HL-60/S4 treated with phorbol 12-myristate 13-acetate at 8.2 ng/mL for 4 days and 3 days (cell line): ENCODE measurements around the gene ADAMTS14.

Source experiments
- in situ Hi-C: fragments of 300-500 bp; cut with MboI; formaldehyde crosslinking; loops from 2 replicates; pipeline ENCODE4 v1.15.0; 2022; ENCODE audit warnings: low sequenced_read_pairs

ADAMTS14 gene

GRCh38 chr10:70779511-70780369 is 107.4 kb downstream of the ADAMTS14 start:
- in situ Hi-C loops = no loop called here

- in situ Hi-C loops = no loop called here
These were observed 108.1 kb downstream of the ADAMTS14 start for GRCh38 chr10:70780370-70780760.

GRCh38 chr10:70780772-70781171 is 108.5 kb downstream of the ADAMTS14 start:
- in situ Hi-C loops = no loop called here

- in situ Hi-C loops = no loop called here
These were observed 109.2 kb downstream of the ADAMTS14 start for GRCh38 chr10:70781461-70782051.

GRCh38 chr10:70782086-70782745 is 109.9 kb downstream of the ADAMTS14 start:
- in situ Hi-C loops = no loop called here

GRCh38 chr10:70782746-70783680 is 110.7 kb downstream of the ADAMTS14 start:
- in situ Hi-C loops = no loop called here

GRCh38 chr10:70784016-70784415 is 111.7 kb downstream of the ADAMTS14 start:
- in situ Hi-C loops = no loop called here

- in situ Hi-C loops = no loop called here
These were observed 112.2 kb downstream of the ADAMTS14 start for GRCh38 chr10:70784471-70784870.

- in situ Hi-C loops = no loop called here
These were observed 112.9 kb downstream of the ADAMTS14 start, which contains the start of gene TBATA for GRCh38 chr10:70785190-70785589. Gene TBATA, minus strand, starts transcription at chr10:70785377. Its CDS starts 1,998 bp downstream, at chr10:70783379.

GRCh38 chr10:70786799-70787415 is 114.6 kb downstream of the ADAMTS14 start:
- in situ Hi-C loops = no loop called here

GRCh38 chr10:70791386-70792039 is 119.2 kb downstream of the ADAMTS14 start:
- in situ Hi-C loops = no loop called here

- in situ Hi-C loops = no loop called here
These were observed 123.3 kb downstream of the ADAMTS14 start for GRCh38 chr10:70795613-70796012.

GRCh38 chr10:70797840-70798239 is 125.5 kb downstream of the ADAMTS14 start:
- in situ Hi-C loops = no loop called here

- in situ Hi-C loops = no loop called here
These were observed 126.8 kb downstream of the ADAMTS14 start for GRCh38 chr10:70799124-70799523.

GRCh38 chr10:70801854-70802253 is 129.5 kb downstream of the ADAMTS14 start:
- in situ Hi-C loops = no loop called here

GRCh38 chr10:70803775-70804420 is 131.6 kb downstream of the ADAMTS14 start:
- in situ Hi-C loops = no loop called here

GRCh38 chr10:70804421-70804808 is 132.1 kb downstream of the ADAMTS14 start:
- in situ Hi-C loops = no loop called here

- in situ Hi-C loops = no loop called here
These were observed 133.4 kb downstream of the ADAMTS14 start for GRCh38 chr10:70805619-70806215.

GRCh38 chr10:70806841-70807240 is 134.5 kb downstream of the ADAMTS14 start:
- in situ Hi-C loops = no loop called here
